Measurements from ENCODE around the gene APOBEC2.

The APOBEC2 gene

DNA sequence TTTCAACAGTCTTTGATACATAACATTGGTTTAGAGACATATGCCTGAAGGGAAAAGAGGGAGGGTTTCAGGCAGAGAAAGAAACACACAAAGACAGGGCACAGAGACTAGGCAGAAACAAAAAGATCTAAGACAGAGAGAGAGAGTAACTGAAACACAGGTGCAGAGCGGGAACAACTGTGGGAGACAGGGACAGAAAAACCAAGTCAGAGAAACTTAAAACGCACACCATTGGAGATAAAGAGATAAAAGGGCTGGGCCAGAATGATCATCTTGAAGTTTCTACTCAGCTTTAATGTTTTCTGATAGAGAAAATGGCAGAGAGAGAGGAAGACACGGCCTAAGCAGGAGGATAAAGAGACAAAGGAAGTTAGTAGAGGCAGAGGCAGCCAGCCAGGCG is 25.8 kb upstream of the APOBEC2 start:
- DNase-seq (ENCODE audit: low read depth) = no peak
- TF ChIP-seq, protein P1, sequence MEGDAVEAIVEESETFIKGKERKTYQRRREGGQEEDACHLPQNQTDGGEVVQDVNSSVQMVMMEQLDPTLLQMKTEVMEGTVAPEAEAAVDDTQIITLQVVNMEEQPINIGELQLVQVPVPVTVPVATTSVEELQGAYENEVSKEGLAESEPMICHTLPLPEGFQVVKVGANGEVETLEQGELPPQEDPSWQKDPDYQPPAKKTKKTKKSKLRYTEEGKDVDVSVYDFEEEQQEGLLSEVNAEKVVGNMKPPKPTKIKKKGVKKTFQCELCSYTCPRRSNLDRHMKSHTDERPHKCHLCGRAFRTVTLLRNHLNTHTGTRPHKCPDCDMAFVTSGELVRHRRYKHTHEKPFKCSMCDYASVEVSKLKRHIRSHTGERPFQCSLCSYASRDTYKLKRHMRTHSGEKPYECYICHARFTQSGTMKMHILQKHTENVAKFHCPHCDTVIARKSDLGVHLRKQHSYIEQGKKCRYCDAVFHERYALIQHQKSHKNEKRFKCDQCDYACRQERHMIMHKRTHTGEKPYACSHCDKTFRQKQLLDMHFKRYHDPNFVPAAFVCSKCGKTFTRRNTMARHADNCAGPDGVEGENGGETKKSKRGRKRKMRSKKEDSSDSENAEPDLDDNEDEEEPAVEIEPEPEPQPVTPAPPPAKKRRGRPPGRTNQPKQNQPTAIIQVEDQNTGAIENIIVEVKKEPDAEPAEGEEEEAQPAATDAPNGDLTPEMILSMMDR (IDR thresholded peaks at IDR 0.05; ENCODE audit: insufficient read depth, low read depth, low read length, missing control alignments) = no peak
- H3K4me3 ChIP-seq (ENCODE audit: low read length) = no peak overlapping the region

DNA sequence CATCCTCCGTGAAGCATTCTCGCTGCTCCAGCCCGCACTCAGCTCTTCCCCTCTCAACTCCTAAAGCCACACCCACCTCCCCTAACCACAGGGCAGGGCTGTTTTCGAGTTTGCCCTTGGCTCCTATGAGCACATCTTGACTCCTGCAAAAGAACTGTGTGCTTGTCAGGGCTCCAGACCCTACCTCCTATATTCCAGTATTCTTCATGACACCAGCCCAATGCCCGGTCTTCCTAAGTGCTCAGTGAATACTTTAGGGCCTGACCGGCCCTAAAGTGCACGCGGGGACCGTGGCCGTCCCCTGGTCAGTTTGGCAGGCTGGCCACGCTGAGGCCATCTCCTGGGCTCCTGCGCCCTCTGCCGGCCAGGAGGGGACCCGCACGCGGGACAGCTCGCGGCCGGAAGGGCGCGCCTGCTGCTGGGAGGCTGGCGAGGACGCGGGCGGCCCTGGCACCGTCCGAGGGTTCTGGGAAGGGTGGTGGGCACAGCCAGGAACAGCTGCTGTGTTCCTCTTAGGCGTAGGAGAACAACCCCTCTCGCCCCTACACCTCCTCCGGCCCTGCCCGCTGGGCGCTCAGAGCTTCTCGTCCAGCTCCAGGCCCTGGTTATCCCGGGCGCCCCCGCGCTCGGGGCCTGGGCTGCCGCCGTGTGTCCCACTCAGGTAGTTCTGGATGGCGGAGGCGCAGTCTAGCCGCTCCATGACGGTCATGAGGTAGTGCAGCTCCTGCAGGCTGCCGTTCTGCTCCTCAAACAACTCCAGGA is 25.0 kb upstream of the APOBEC2 start:
- DNase-seq (ENCODE audit: low read depth) = peak; percentile 58

DNA sequence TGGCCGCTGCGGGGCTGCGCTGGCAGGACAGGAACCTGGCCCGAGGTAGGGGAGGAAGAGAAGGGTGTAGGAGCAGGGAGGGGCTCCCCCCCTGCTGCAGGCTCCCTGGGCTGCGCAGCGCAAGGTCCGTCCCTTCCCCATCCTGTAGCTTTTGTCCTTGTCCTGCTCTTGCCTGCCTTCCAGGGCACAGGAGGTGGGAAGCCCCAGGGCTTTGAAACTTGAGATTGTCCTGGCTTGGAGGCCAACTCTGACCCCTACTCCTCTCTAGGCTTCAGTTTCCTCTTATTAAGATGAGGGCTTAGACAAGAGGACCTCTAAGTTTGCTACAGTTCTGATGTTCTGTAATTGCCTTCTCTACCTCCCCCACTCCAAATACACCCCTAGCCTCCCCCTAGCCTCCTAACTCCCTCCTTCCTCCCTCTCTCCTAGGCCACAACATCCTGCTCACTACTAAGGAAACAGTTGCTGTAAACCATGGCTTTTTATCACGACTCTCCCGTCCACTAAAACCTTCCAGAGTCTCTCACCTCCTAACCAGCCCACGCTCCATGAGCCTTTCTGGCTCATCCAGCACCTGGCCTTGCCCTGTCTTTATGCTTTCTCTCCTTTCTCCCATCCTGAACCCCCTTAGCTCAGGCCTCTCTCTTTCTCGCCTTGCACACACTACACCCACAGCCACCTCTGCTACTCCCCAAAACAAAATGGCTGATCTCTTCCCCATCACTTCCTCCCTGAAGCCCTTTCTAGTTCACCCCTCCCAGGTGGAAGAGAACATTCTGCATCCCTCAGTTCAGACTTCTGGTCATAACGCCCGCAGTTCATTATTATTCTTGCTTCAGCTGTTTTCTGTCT is 24.2 kb upstream of the APOBEC2 start:
- peak overlapping the region; percentile 42 for H3K4me3 ChIP-seq (ENCODE audit: low read length)
- TF ChIP-seq, protein P1 (IDR thresholded peaks at IDR 0.05; ENCODE audit: insufficient read depth, low read depth, low read length, missing control alignments) = no peak
- no peak for DNase-seq (ENCODE audit: low read depth)

More for the DNA sequence above, 25.0 kb upstream of the APOBEC2 start:
- TF ChIP-seq, protein P1 (IDR thresholded peaks at IDR 0.05; ENCODE audit: insufficient read depth, low read depth, low read length, missing control alignments) = peak; percentile 69
- H3K4me3 ChIP-seq (ENCODE audit: low read length) = peak overlapping the region; percentile 42

DNA sequence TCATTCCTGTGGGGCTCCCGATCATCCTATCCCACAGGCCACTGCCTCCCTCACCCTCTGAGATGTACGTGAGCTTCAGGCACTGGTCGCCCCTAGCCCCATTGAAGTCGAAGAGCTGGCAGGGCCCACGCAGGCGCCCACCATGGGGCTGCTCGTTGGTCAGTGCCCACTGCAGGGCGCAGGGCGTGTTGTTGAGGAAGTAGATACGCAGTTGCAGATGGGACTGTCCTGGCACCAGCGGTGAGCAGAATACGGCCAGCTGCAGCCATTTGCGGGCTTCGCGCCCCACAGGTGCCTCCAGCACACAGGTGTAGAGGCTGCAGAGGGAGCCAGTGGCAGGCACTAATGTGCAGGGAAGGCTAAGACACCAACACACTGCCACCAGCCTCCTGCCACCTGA is 20.2 kb upstream of the APOBEC2 start:
- H3K4me3 ChIP-seq (ENCODE audit: low read length) = no peak overlapping the region
- TF ChIP-seq, protein P1 (IDR thresholded peaks at IDR 0.05; ENCODE audit: insufficient read depth, low read depth, low read length, missing control alignments) = no peak
- DNase-seq (ENCODE audit: low read depth) = no peak

DNA sequence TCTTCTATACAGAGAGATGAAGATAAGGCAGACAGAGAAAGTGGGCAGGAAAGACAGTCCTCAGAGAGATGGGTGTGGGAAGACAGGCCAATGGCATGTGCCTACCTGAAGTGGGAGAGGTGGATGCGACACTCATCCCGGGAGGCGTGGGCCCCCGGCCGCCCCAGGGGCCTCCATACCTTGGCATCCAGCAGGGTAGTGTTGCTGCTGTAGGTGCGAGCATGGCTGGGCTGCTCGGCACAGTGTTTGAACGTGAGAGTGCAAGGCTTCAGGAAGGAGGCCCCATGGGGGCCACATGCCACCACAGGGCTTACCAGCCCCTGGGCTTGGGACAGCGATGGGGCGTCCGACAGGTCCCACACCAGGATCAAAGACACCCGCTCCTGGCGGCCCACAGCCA is 19.2 kb upstream of the APOBEC2 start:
- H3K4me3 ChIP-seq (ENCODE audit: low read length) = no peak overlapping the region
- TF ChIP-seq, protein P1 (IDR thresholded peaks at IDR 0.05; ENCODE audit: insufficient read depth, low read depth, low read length, missing control alignments) = no peak
- DNase-seq (ENCODE audit: low read depth) = no peak

DNA sequence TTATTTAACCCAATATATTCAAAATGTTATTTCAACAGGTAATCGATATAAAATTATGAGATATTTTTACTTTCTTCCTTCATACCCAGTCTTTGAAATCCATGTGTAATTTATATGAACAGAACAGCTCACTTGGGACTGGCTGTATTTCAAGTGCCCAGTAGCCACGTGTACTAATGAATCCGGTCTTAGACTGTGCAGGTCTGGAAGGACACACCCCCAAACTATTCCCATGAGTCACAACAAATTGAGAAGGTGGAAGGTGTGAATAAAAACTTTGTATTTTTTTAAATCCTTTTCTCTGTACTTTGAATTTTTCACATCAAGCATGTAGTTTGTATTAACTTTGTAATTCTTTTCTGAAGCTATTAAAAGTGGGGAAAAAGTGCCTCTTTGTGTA is 16.8 kb upstream of the APOBEC2 start:
- DNase-seq (ENCODE audit: low read depth) = peak; percentile 90
- H3K4me3 ChIP-seq (ENCODE audit: low read length) = no peak overlapping the region
- TF ChIP-seq, protein P1 (IDR thresholded peaks at IDR 0.05; ENCODE audit: insufficient read depth, low read depth, low read length, missing control alignments) = no peak

Measured in epithelial cell of esophagus (primary cell).